Frontal cortex (tissue), 1 donor: Measurements from ENCODE around the gene SLC25A36. TPM values are rescaled to one million over a fixed set of nuclear protein-coding genes. Genes with fewer than 3 reads are reported as not detected.

Source experiments
- total RNA-seq: library from RNA; depleted of rRNA; stranded (reverse); fragments of >200 nt; gene quantifications from one replicate; pipeline ENCODE4 v1.2.3, GENCODE V29; 2014

Gene SLC25A36
- total RNA-seq, 1 donor from 2014 or later = 119 TPM

Other genes with a start within 250 kb of the SLC25A36 start
- gene SPSB4, start 109.5 kb downstream of the SLC25A36 start, total RNA-seq = 4.1 TPM